H9 (cell line): Measurements from ENCODE around the gene KDM3A. TPM values are rescaled to one million over a fixed set of nuclear protein-coding genes. Genes with fewer than 3 reads are reported as not detected.

Experiments
- DNase-seq: peaks from one replicate; pipeline ENCODE4 v3.0.0-alpha.2; 2017
- H2AFZ ChIP-seq: one replicate; pipeline ENCODE4 v1.6.1; 2013; ENCODE audit warnings: mild to moderate bottlenecking, low read length, control low read depth, moderate library complexity
- H2AK5ac ChIP-seq: 2 replicates; pipeline ENCODE4 v1.6.1; 2013; ENCODE audit warnings: low read length, control low read depth, mixed read lengths; ENCODE audit not compliant: insufficient read length
- H2BK120ac ChIP-seq: one replicate; pipeline ENCODE4 v1.6.1; 2013; ENCODE audit warnings: low read depth, mild to moderate bottlenecking, low read length, control low read depth, inconsistent platforms; ENCODE audit not compliant: poor library complexity, severe bottlenecking
- H2BK12ac ChIP-seq: 2 replicates; pipeline ENCODE4 v1.6.1; 2013; ENCODE audit warnings: low read length, control low read depth, mixed read lengths, low read depth; ENCODE audit not compliant: insufficient read length
- H2BK15ac ChIP-seq: 2 replicates; pipeline ENCODE4 v1.6.1; 2013; ENCODE audit warnings: low read depth, low read length, control low read depth
- H2BK20ac ChIP-seq: one replicate; pipeline ENCODE4 v1.6.1; 2013; ENCODE audit warnings: low read depth, mild to moderate bottlenecking, low read length, control low read depth, inconsistent platforms; ENCODE audit not compliant: poor library complexity, severe bottlenecking
- H2BK5ac ChIP-seq: 2 replicates; pipeline ENCODE4 v1.6.1; 2013; ENCODE audit warnings: low read length, control low read depth, mixed read lengths; ENCODE audit not compliant: insufficient read length
- H3K14ac ChIP-seq: 2 replicates; pipeline ENCODE4 v1.6.1; 2013; ENCODE audit warnings: low read length, control low read depth; ENCODE audit not compliant: insufficient read depth
- H3K18ac ChIP-seq: 2 replicates; pipeline ENCODE4 v1.6.1; 2013; ENCODE audit warnings: low read depth, mild to moderate bottlenecking, mixed read lengths, low read length, control low read depth; ENCODE audit not compliant: insufficient read length
- H3K23ac ChIP-seq: 2 replicates; pipeline ENCODE4 v1.6.1; 2013; ENCODE audit warnings: low read length, control low read depth, mixed read lengths, low read depth; ENCODE audit not compliant: insufficient read length
- H3K23me2 ChIP-seq: 2 replicates; pipeline ENCODE4 v1.6.1; 2013; ENCODE audit warnings: low read depth, mild to moderate bottlenecking, mixed read lengths, low read length, control low read depth; ENCODE audit not compliant: insufficient read length, poor library complexity, severe bottlenecking
- H3K27ac ChIP-seq: 2 replicates; pipeline ENCODE4 v1.5.1; 2013; ENCODE audit warnings: low read length, control low read depth, mixed read lengths, low read depth; ENCODE audit not compliant: insufficient read length
- H3K27me3 ChIP-seq: 2 replicates; pipeline ENCODE4 v1.6.1; 2013; ENCODE audit warnings: low read length, control low read depth, inconsistent platforms; ENCODE audit not compliant: insufficient read depth
- H3K4ac ChIP-seq: 2 replicates; pipeline ENCODE4 v1.6.1; 2013; ENCODE audit warnings: low read depth, mild to moderate bottlenecking, control low read depth, inconsistent platforms, low read length, moderate library complexity
- H3K4me1 ChIP-seq: 2 replicates; pipeline ENCODE4 v1.6.1; 2013; ENCODE audit warnings: low read length, control low read depth, inconsistent platforms; ENCODE audit not compliant: insufficient read depth
- H3K4me2 ChIP-seq: 2 replicates; pipeline ENCODE4 v1.6.1; 2013; ENCODE audit warnings: low read length, control low read depth, mixed read lengths; ENCODE audit not compliant: insufficient read length, insufficient read depth
- H3K56ac ChIP-seq: 2 replicates; pipeline ENCODE4 v1.6.1; 2013; ENCODE audit warnings: low read depth, mild to moderate bottlenecking, mixed read lengths, low read length, control low read depth; ENCODE audit not compliant: insufficient read length
- H3K79me1 ChIP-seq: 2 replicates; pipeline ENCODE4 v1.6.1; 2013; ENCODE audit warnings: low read depth, mild to moderate bottlenecking, moderate library complexity, low read length, control low read depth, inconsistent platforms; ENCODE audit not compliant: insufficient read depth, poor library complexity, severe bottlenecking
- H3K79me2 ChIP-seq: 2 replicates; pipeline ENCODE4 v1.6.1; 2013; ENCODE audit warnings: low read length, control low read depth, inconsistent platforms; ENCODE audit not compliant: insufficient read depth
- H3K9ac ChIP-seq: 2 replicates; pipeline ENCODE4 v1.6.1; 2013; ENCODE audit warnings: low read length, control low read depth, mixed read lengths; ENCODE audit not compliant: insufficient read length; ENCODE audit errors: extremely low read depth
- H3K9me3 ChIP-seq: one replicate; pipeline ENCODE4 v1.6.1; 2013; ENCODE audit warnings: low read depth, low read length, inconsistent platforms; ENCODE audit not compliant: control insufficient read depth
- H3T11ph ChIP-seq: one replicate; pipeline ENCODE4 v1.6.1; 2013; ENCODE audit warnings: mild to moderate bottlenecking, low read length, control low read depth, inconsistent platforms
- H4K20me1 ChIP-seq: one replicate; pipeline ENCODE4 v1.6.1; 2013; ENCODE audit not compliant: control insufficient read depth, insufficient read length, insufficient read depth
- H4K5ac ChIP-seq: 2 replicates; pipeline ENCODE4 v1.6.1; 2013; ENCODE audit warnings: low read depth, mild to moderate bottlenecking, mixed read lengths, low read length, control low read depth; ENCODE audit not compliant: insufficient read length
- H4K8ac ChIP-seq: replicated peaks from 2 replicates; pipeline ENCODE4 v1.6.1; 2013; ENCODE audit warnings: low read length, control low read depth, mixed read lengths, low read depth; ENCODE audit not compliant: insufficient read length
- H4K91ac ChIP-seq: 2 replicates; pipeline ENCODE4 v1.6.1; 2013; ENCODE audit warnings: low read depth, mild to moderate bottlenecking, moderate library complexity, mixed read lengths, low read length, control low read depth; ENCODE audit not compliant: insufficient read length
- H3K27ac Mint-ChIP-seq, 3 experiments: 2 replicates in 2 of 3; 3 replicates in 1 of 3; pipeline ENCODE4 v1.8.0; 2020 to 2021; ENCODE audit warnings: mixed read lengths in 3 of 3, mild to moderate bottlenecking in 1 of 3, moderate library complexity in 1 of 3
- H3K27me3 Mint-ChIP-seq: 2 replicates; pipeline ENCODE4 v1.8.0; 2021; ENCODE audit warnings: low read depth, mild to moderate bottlenecking, moderate library complexity, mixed read lengths
- H3K36me3 Mint-ChIP-seq, 3 experiments: 2 replicates in 2 of 3; 3 replicates in 1 of 3; pipeline ENCODE4 v1.8.0; 2020 to 2021; ENCODE audit warnings: low read depth in 3 of 3, mixed read lengths in 3 of 3; ENCODE audit not compliant: insufficient read depth in 1 of 3
- H3K4me1 Mint-ChIP-seq, 2 experiments: 2 replicates each; pipeline ENCODE4 v1.8.0; 2020; ENCODE audit warnings: mixed read lengths in 2 of 2
- H3K4me3 Mint-ChIP-seq, 2 experiments: 2 replicates in 1 of 2; 3 replicates in 1 of 2; pipeline ENCODE4 v1.8.0; 2020 to 2021; ENCODE audit warnings: mild to moderate bottlenecking in 2 of 2, mixed read lengths in 2 of 2, moderate library complexity in 1 of 2
- H3K9me3 Mint-ChIP-seq, 2 experiments: 2 replicates in 1 of 2; 3 replicates in 1 of 2; pipeline ENCODE4 v1.8.0; 2020; ENCODE audit warnings: mild to moderate bottlenecking in 2 of 2, mixed read lengths in 2 of 2, moderate library complexity in 1 of 2
- WGBS: extraction: QIAGEN DNeasy Blood & Tissue Kit; methylation state at CpG from one replicate; pipeline ENCODE4 v1.1.7; 2013; ENCODE audit warnings: missing lambda C conversion rate, low lambda C conversion rate, mixed read lengths; ENCODE audit not compliant: insufficient read length; ENCODE audit errors: extremely low coverage; 5-methylcytosine and 5-hydroxymethylcytosine counted together
- total RNA-seq: library from RNA; stranded (reverse); gene quantifications from 2 replicates; pipeline ENCODE4 v1.2.1, GENCODE V29; 2021
- TF ChIP-seq, protein P1 (sequence below): fragments of 200-600 bp; sonication (generic); conservative IDR thresholded peaks from 3 replicates; pipeline ENCODE4 v1.8.0; 2021; ENCODE audit warnings: antibody characterized with exemption, mild to moderate bottlenecking

The KDM3A gene
- total RNA-seq, 1 experiment from 2014 or later = 28.1 TPM

DNA sequence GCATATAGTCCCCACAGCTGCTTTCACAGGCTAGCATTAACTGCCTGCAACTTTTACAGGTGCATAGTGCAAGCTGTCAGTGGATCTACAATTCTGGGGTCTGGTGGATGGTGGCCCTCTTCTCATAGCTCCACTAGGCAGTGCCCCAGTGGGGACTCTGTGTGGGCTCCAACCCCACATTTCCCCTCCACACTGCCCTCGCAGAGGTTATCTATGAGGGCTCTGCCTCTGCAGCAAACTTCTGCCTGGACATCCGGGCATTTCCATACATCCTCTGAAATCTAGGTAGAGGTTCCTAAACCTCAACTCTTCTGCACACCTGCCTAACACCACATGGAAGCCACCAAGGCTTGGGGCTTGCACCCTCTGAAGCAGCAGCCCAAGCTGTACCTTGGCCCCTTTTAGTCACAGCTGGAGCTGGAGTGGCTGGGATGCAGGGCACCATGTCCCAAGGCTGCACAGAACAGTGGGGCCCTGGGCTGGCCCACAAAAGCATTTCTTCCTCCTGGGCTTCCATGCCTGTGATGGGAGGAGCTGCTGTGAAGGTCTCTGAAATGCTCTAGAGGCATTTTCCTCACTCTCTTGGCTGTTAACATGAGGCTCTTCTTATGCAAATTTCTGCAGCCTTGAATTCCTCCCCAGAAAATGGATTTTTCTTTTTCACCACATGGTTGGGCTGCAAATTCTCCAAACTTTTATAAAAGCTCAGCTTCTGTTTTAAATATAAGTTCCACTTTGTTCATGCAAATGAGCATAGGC, 59.3 kb downstream of the KDM3A start:
- Histone ChIP-seq H3K27me3 (no peaks in the 10 kb centered on the region), H3K56ac (no peak overlapping the region), H3K18ac (no peak overlapping the region), H3K9ac (no peak overlapping the region), H3K23ac (no peak overlapping the region), H3K4me2 (no peak overlapping the region), H4K5ac (no peak overlapping the region), H4K91ac (no peak overlapping the region), H3K9me3 (peaks cover 17% of the 10 kb centered on the region), H3K14ac (no peak overlapping the region), H2BK12ac (no peak overlapping the region), H4K20me1 (no peaks in the 10 kb centered on the region), H2AFZ (no peak overlapping the region), H2BK120ac (no peak overlapping the region), H3K23me2 (no peaks in the 10 kb centered on the region), H3T11ph (no peak overlapping the region), H4K8ac (no peak overlapping the region), H2BK15ac (no peak overlapping the region), H2AK5ac (no peak overlapping the region), H3K27ac (no peak overlapping the region), H3K4ac (no peak overlapping the region), H3K79me1 (no peaks in the 10 kb centered on the region), H3K4me1 (no peaks in the 10 kb centered on the region), H3K79me2 (no peaks in the 10 kb centered on the region), H2BK5ac (no peak overlapping the region), H2BK20ac (no peak overlapping the region)
- Mint-ChIP-seq H3K4me3 (no peak overlapping the region), H3K27me3 (peaks cover 2% of the 10 kb centered on the region; the same call in 1 of the 2 replicates), H3K9me3 (peaks cover 37 to 46% of the 10 kb centered on the region in 2 experiments), H3K27ac (no peak overlapping the region), H3K36me3 (peaks cover 74 to 93% (median 81%) of the 10 kb centered on the region in 3 experiments), H3K4me1 (no peaks in the 10 kb centered on the region; a peak in 1 of 4 replicates)
- no CpG with 5 or more reads among the region's 2 CpGs for WGBS
- TF ChIP-seq, protein P1, sequence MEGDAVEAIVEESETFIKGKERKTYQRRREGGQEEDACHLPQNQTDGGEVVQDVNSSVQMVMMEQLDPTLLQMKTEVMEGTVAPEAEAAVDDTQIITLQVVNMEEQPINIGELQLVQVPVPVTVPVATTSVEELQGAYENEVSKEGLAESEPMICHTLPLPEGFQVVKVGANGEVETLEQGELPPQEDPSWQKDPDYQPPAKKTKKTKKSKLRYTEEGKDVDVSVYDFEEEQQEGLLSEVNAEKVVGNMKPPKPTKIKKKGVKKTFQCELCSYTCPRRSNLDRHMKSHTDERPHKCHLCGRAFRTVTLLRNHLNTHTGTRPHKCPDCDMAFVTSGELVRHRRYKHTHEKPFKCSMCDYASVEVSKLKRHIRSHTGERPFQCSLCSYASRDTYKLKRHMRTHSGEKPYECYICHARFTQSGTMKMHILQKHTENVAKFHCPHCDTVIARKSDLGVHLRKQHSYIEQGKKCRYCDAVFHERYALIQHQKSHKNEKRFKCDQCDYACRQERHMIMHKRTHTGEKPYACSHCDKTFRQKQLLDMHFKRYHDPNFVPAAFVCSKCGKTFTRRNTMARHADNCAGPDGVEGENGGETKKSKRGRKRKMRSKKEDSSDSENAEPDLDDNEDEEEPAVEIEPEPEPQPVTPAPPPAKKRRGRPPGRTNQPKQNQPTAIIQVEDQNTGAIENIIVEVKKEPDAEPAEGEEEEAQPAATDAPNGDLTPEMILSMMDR = no peak
- no peak for DNase-seq
